Endothelial cell of umbilical vein (primary cell): ENCODE measurements around the gene SPON1. TPM values are rescaled to one million over a fixed set of nuclear protein-coding genes. Genes with fewer than 3 reads are reported as not detected.

Source experiments
- BruUV-seq: library from RNA; stranded (reverse); fragments of 400-500 nt; replicated peaks from 2 replicates; lab custom pipeline; 2021; lab: Mats Ljungman, UMichigan
- CTCF ChIA-PET: fragments of 300-600, 350-600 bp; sonication (Branson Sonifier 250); formaldehyde crosslinking; loops from one replicate; lab custom pipeline; 2021; ENCODE audit warnings: antibody characterized with exemption, inconsistent platforms; lab: Charles Lee
- POLR2A ChIA-PET: fragments of 300-600, 350-600 bp; sonication (Branson Sonifier 250); formaldehyde crosslinking; loops from one replicate; lab custom pipeline; 2021; ENCODE audit warnings: antibody characterized with exemption, inconsistent platforms; lab: Charles Lee
- DNase-seq: peaks from one replicate; pipeline ENCODE4 v3.0.0-alpha.2; 2011; ENCODE audit warnings: low read depth, low spot score
- FAIRE-seq: peaks from 2 replicates; lab custom pipeline; 2011; peaks lifted over from hg19 to GRCh38; lab: Jason Lieb, UNC
- H2AFZ ChIP-seq: 2 replicates; pipeline ENCODE4 v1.6.0; 2012; ENCODE audit warnings: low read depth, low read length, control low read depth, inconsistent platforms
- H3K27ac ChIP-seq: 2 replicates; pipeline ENCODE4 v1.5.1; 2011; ENCODE audit warnings: low read depth, mild to moderate bottlenecking, control low read depth, low read length, moderate library complexity; ENCODE audit not compliant: insufficient read depth
- H3K27me3 ChIP-seq, 2 experiments: 2 replicates each; pipeline versions ENCODE4 v1.6.0 to v1.6.1; 2011; ENCODE audit warnings: low read length in 2 of 2, mixed read lengths in 1 of 2; ENCODE audit not compliant: control insufficient read depth in 2 of 2, insufficient read depth in 2 of 2
- H3K36me3 ChIP-seq, 2 experiments: 2 replicates in 1 of 2; 3 replicates in 1 of 2; pipeline ENCODE4 v1.5.1; 2011; ENCODE audit warnings: low read length in 2 of 2, mild to moderate bottlenecking in 1 of 2, moderate library complexity in 1 of 2; ENCODE audit not compliant: control insufficient read depth in 2 of 2, insufficient read depth in 2 of 2; ENCODE audit errors: extremely low read depth in 1 of 2
- H3K4me1 ChIP-seq: 3 replicates; pipeline ENCODE4 v1.5.1; 2011; ENCODE audit warnings: mild to moderate bottlenecking, low read length; ENCODE audit not compliant: control insufficient read depth, insufficient read depth; ENCODE audit errors: extremely low read depth
- H3K4me2 ChIP-seq: 2 replicates; pipeline ENCODE4 v1.6.1; 2011; ENCODE audit warnings: low read length, control low read depth, mixed read lengths; ENCODE audit not compliant: insufficient read depth
- H3K4me3 ChIP-seq, 3 experiments: fragments of 200-600 bp in 1 of 3; sonication (generic), shearing (Covaris generic) in 1 of 3; replicated peaks in 1 of 3; 2 replicates each; pipeline ENCODE4 v1.5.1; 2011 to 2016; ENCODE audit warnings: control low read depth in 3 of 3, low read length in 3 of 3, mild to moderate bottlenecking in 2 of 3, inconsistent platforms in 1 of 3, low read depth in 1 of 3, moderate library complexity in 1 of 3; ENCODE audit not compliant: insufficient read depth in 1 of 3
- H3K79me2 ChIP-seq: 2 replicates; pipeline ENCODE4 v1.6.0; 2012; ENCODE audit warnings: low read length, inconsistent platforms; ENCODE audit not compliant: control insufficient read depth, insufficient read depth
- H3K9ac ChIP-seq: replicated peaks from 2 replicates; pipeline ENCODE3; 2011; ENCODE audit warnings: low read length, control low read depth; ENCODE audit not compliant: insufficient read depth; ENCODE audit errors: extremely low read depth
- H3K9me1 ChIP-seq: replicated peaks from 3 replicates; pipeline ENCODE4 v1.6.0; 2011; ENCODE audit warnings: mild to moderate bottlenecking, low read length; ENCODE audit not compliant: control insufficient read depth, insufficient read depth; ENCODE audit errors: extremely low read depth
- H3K9me3 ChIP-seq: replicated peaks from 2 replicates; pipeline ENCODE4 v1.5.1; 2012; ENCODE audit warnings: low read length, inconsistent platforms; ENCODE audit not compliant: control insufficient read depth, insufficient read depth
- H4K20me1 ChIP-seq: replicated peaks from 2 replicates; pipeline ENCODE3; 2011; ENCODE audit warnings: mild to moderate bottlenecking, low read length; ENCODE audit not compliant: control insufficient read depth, insufficient read depth; ENCODE audit errors: extremely low read depth
- EZH2 ChIP-seq: IDR thresholded peaks from 2 replicates; pipeline ENCODE4 v1.6.1; 2012; ENCODE audit warnings: borderline replicate concordance, low read depth, mild to moderate bottlenecking, moderate library complexity, low read length, inconsistent platforms; ENCODE audit not compliant: severe bottlenecking
- FOS ChIP-seq: IDR thresholded peaks from 2 replicates; pipeline ENCODE4 v1.6.1; 2011; ENCODE audit warnings: mild to moderate bottlenecking, low read length, moderate library complexity, borderline replicate concordance; ENCODE audit not compliant: insufficient read depth
- GATA2 ChIP-seq: IDR thresholded peaks from 2 replicates; pipeline ENCODE4 v1.7.0; 2011; ENCODE audit warnings: low read depth, mild to moderate bottlenecking, moderate library complexity, mixed read lengths, low read length; ENCODE audit not compliant: insufficient read length, insufficient read depth
- JUN ChIP-seq: IDR thresholded peaks from 2 replicates; pipeline ENCODE4 v1.6.1; 2011; ENCODE audit warnings: borderline replicate concordance, low read depth; ENCODE audit not compliant: insufficient read length, insufficient read depth
- MYC ChIP-seq: IDR thresholded peaks from one replicate; pipeline ENCODE4 v1.6.1; 2011; ENCODE audit warnings: mild to moderate bottlenecking, low read depth, low read length
- POLR2A ChIP-seq: IDR thresholded peaks from 2 replicates; pipeline ENCODE4 v1.6.1; 2012; ENCODE audit warnings: low read depth, mild to moderate bottlenecking, control low read depth, low read length
- POLR2AphosphoS5 ChIP-seq: IDR thresholded peaks from 2 replicates; pipeline ENCODE4 v1.6.1; 2012; ENCODE audit warnings: low read depth, mild to moderate bottlenecking, control low read depth, low read length, moderate library complexity; ENCODE audit not compliant: insufficient read depth
- dilution Hi-C: fragments of 300-500 bp; cut with MboI; formaldehyde crosslinking; loops from one replicate; pipeline ENCODE4 v1.15.0; 2019; ENCODE audit warnings: low sequenced_read_pairs; ENCODE audit not compliant: extremely low pct_ligation_motif_present
- intact Hi-C: fragments of 100-400 bp; cut with micrococcal nuclease; formaldehyde crosslinking; loops from one replicate; pipeline ENCODE4 v1.10.0; 2022
- polyA plus RNA-seq, 4 experiments: library from polyadenylated mRNA; depleted of rRNA in 3 of 4; stranded (reverse) in 3 of 4; unstranded in 1 of 4; fragments of >200 nt; gene quantifications; 2 replicates each; pipeline versions ENCODE4 v1.2.1 to v1.2.3, GENCODE V29; 2011 to 2012; ENCODE audit warnings: missing spikeins in 1 of 4
- total RNA-seq: library from RNA; stranded (reverse); gene quantifications from 2 replicates; pipeline ENCODE4 v1.2.3, GENCODE V29; 2021
- TF ChIP-seq, protein P1 (sequence below): IDR thresholded peaks from 2 replicates; pipeline ENCODE4 v1.6.1; 2011; ENCODE audit not compliant: insufficient read depth, insufficient read length
- TF ChIP-seq, protein P2 (sequence below), 2 donors: IDR thresholded peaks; 1 replicate in 1 of 2; 2 replicates in 1 of 2; pipeline ENCODE4 v1.5.1; 2011; ENCODE audit warnings: low read length in 2 of 2, mild to moderate bottlenecking in 2 of 2, moderate library complexity in 2 of 2, control low read depth in 1 of 2, inconsistent platforms in 1 of 2, low read depth in 1 of 2; ENCODE audit not compliant: insufficient read depth in 1 of 2; ENCODE audit errors: extremely low read depth in 1 of 2

SPON1 gene
- total and polyA plus RNA-seq, 2 donors (not counting 3 experiments of a cell fraction or from before 2014, with no cell fraction given): 0.31 TPM; not detected in 1

DNA sequence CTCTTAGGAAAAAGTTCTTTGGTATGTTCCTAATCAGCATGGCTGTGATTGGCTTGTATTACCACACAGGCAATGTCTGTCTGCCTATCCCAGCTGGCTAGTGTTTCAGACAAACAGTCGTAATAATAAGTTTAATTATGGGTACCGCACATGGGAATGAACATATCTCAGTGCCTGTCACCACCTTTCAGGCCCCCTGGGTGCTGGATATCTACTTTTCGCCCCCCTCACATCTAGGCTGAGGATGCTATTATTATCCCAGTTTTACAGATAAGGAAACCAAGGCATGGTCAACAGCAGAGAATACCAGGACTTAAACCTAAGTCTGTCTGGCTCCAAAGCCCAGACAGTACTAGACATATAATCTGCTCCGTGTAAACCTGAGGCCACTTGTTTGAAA lies 174.8 kb downstream of the SPON1 start:
- ChIA-PET POLR2A (no interaction called here), CTCF (no interaction called here)
- intact Hi-C loops: no loop called here

DNA sequence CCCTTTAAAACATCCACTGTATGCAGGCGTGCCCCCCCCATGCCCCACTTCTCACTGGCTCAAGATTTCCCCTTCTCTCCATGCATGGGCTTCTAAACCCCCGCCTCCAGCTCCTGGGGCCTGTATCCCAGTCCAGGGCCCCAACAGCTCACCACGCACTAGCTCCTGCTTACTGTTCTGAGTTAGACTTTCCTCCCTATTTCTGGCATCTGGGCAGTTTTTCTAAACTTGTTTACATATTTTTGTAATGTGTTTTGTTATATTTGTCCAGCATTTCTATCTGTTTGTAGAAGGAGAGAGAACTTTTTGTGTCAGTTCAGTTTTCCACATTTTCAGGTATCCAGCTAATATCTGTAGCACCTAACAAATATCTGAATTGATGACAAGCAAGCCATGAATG lies 178.5 kb downstream of the SPON1 start:
- POLR2A ChIA-PET: no interaction called here
- Histone ChIP-seq H4K20me1 (no peaks in the 10 kb centered on the region), H3K36me3 (no peaks in the 10 kb centered on the region), H3K4me1 (no peaks in the 10 kb centered on the region), H2AFZ (no peak overlapping the region), H3K27me3 (peaks cover 0 to 2% of the 10 kb centered on the region in 2 experiments), H3K9me1 (no peaks in the 10 kb centered on the region), H3K4me2 (no peak overlapping the region), H3K9me3 (no peaks in the 10 kb centered on the region), H3K9ac (no peak overlapping the region), H3K4me3 (no peak overlapping the region), H3K79me2 (no peaks in the 10 kb centered on the region), H3K27ac (no peak overlapping the region)
- TF ChIP-seq POLR2A (no peak), GATA2 (no peak), FOS (no peak), JUN (no peak), EZH2 (no peak), MYC (no peak), POLR2AphosphoS5 (no peak)
- TF ChIP-seq, protein P1, sequence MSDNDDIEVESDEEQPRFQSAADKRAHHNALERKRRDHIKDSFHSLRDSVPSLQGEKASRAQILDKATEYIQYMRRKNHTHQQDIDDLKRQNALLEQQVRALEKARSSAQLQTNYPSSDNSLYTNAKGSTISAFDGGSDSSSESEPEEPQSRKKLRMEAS: no peak
- TF ChIP-seq, protein P2, sequence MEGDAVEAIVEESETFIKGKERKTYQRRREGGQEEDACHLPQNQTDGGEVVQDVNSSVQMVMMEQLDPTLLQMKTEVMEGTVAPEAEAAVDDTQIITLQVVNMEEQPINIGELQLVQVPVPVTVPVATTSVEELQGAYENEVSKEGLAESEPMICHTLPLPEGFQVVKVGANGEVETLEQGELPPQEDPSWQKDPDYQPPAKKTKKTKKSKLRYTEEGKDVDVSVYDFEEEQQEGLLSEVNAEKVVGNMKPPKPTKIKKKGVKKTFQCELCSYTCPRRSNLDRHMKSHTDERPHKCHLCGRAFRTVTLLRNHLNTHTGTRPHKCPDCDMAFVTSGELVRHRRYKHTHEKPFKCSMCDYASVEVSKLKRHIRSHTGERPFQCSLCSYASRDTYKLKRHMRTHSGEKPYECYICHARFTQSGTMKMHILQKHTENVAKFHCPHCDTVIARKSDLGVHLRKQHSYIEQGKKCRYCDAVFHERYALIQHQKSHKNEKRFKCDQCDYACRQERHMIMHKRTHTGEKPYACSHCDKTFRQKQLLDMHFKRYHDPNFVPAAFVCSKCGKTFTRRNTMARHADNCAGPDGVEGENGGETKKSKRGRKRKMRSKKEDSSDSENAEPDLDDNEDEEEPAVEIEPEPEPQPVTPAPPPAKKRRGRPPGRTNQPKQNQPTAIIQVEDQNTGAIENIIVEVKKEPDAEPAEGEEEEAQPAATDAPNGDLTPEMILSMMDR (IDR thresholded peaks at IDR 0.05; ENCODE audit: extremely low read depth in 1 of 2, insufficient read depth in 1 of 2, low read depth in 1 of 2, low read length in 2 of 2): no peak
- CTCF ChIA-PET: no interaction called here
- no peak for FAIRE-seq
- no TSS peak for BruUV-seq
- intact Hi-C loops: no loop called here
- DNase-seq: no peak
- dilution Hi-C loops: no loop called here

More for the DNA sequence above, 174.8 kb downstream of the SPON1 start:
- Histone ChIP-seq H3K36me3 (no peaks in the 10 kb centered on the region), H3K9me3 (no peaks in the 10 kb centered on the region), H3K4me2 (no peak overlapping the region), H4K20me1 (no peaks in the 10 kb centered on the region), H3K4me3 (no peak overlapping the region), H3K27me3 (no peaks in the 10 kb centered on the region), H3K9ac (no peak overlapping the region), H3K79me2 (no peaks in the 10 kb centered on the region), H3K9me1 (no peaks in the 10 kb centered on the region), H2AFZ (no peak overlapping the region), H3K27ac (no peak overlapping the region), H3K4me1 (no peaks in the 10 kb centered on the region)
- TF ChIP-seq, protein P1: no peak
- TF ChIP-seq GATA2 (no peak), EZH2 (no peak), MYC (no peak)
- DNase-seq (no peak), FAIRE-seq (no peak)
- dilution Hi-C loops: no loop called here
- no TSS peak for BruUV-seq
